IMR-90 (cell line): ENCODE results near the gene RAD51B. TPM values are rescaled to one million over a fixed set of nuclear protein-coding genes. Genes with fewer than 3 reads are reported as not detected.

Source experiments
- ATAC-seq: fragments of 200-7000 bp; cut with Tn5 transposase; 2 replicates; pipeline ENCODE4 v1.9.1; 2020; ENCODE audit warnings: low read depth, mild to moderate bottlenecking, moderate library complexity
- BruUV-seq: library from RNA; stranded (reverse); fragments of 400-500 nt; replicated peaks from 2 replicates; lab custom pipeline; 2021; lab: Mats Ljungman, UMichigan
- CTCF ChIA-PET: fragments of 300-600 bp; formaldehyde crosslinking; extraction: SDS; loops from one replicate; lab custom pipeline; 2021; ENCODE audit warnings: antibody characterized with exemption; lab: Yijun Ruan, JAX
- POLR2A ChIA-PET: fragments of 300-600 bp; sonication (Branson Sonifier 250); formaldehyde crosslinking; loops from one replicate; lab custom pipeline; 2022; ENCODE audit warnings: antibody characterized with exemption; ENCODE audit not compliant: unreplicated experiment; lab: Charles Lee
- DNase-seq: peaks from one replicate; pipeline ENCODE4 v3.0.0; 2013
- H2AFZ ChIP-seq: replicated peaks from 2 replicates; pipeline ENCODE3; 2013; ENCODE audit warnings: low read length, mild to moderate bottlenecking; ENCODE audit not compliant: poor library complexity
- H2AK5ac ChIP-seq: 2 replicates; pipeline ENCODE4 v1.6.1; 2013; ENCODE audit warnings: low read depth, low read length, inconsistent platforms
- H2AK9ac ChIP-seq: replicated peaks from 2 replicates; pipeline ENCODE3; 2013; ENCODE audit warnings: mild to moderate bottlenecking, low read depth, low read length, moderate library complexity; ENCODE audit not compliant: poor library complexity
- H2BK120ac ChIP-seq: 2 replicates; pipeline ENCODE4 v1.6.1; 2013; ENCODE audit warnings: low read depth, low read length, inconsistent platforms
- H2BK15ac ChIP-seq: 3 replicates; pipeline ENCODE4 v1.6.1; 2013; ENCODE audit warnings: low read depth, low read length, inconsistent platforms
- H2BK20ac ChIP-seq: 2 replicates; pipeline ENCODE4 v1.6.1; 2013; ENCODE audit warnings: low read depth, mild to moderate bottlenecking, inconsistent platforms, low read length, moderate library complexity
- H2BK5ac ChIP-seq: 2 replicates; pipeline ENCODE4 v1.6.1; 2013; ENCODE audit warnings: mild to moderate bottlenecking, low read depth, low read length, inconsistent platforms; ENCODE audit not compliant: poor library complexity, severe bottlenecking
- H3K14ac ChIP-seq: replicated peaks from 2 replicates; pipeline ENCODE4 v1.6.1; 2013; ENCODE audit warnings: low read depth, low read length, inconsistent platforms
- H3K18ac ChIP-seq: 2 replicates; pipeline ENCODE4 v1.6.1; 2013; ENCODE audit warnings: low read depth, low read length, control low read depth
- H3K23ac ChIP-seq: 2 replicates; pipeline ENCODE4 v1.6.1; 2013; ENCODE audit warnings: low read depth, low read length, inconsistent platforms
- H3K27ac ChIP-seq: 2 replicates; pipeline ENCODE4 v1.5.1; 2013; ENCODE audit warnings: mild to moderate bottlenecking, control low read depth, low read length; ENCODE audit not compliant: insufficient read depth
- H3K27me3 ChIP-seq: 2 replicates; pipeline ENCODE4 v1.6.1; 2013; ENCODE audit warnings: low read length; ENCODE audit not compliant: control insufficient read depth, insufficient read depth
- H3K36me3 ChIP-seq: 2 replicates; pipeline ENCODE4 v1.6.1; 2013; ENCODE audit warnings: low read length, mixed read lengths; ENCODE audit not compliant: control insufficient read depth, insufficient read depth
- H3K4ac ChIP-seq: 2 replicates; pipeline ENCODE4 v1.6.1; 2013; ENCODE audit warnings: low read depth, low read length, inconsistent platforms
- H3K4me1 ChIP-seq: 2 replicates; pipeline ENCODE4 v1.6.1; 2013; ENCODE audit warnings: low read length, mixed read lengths; ENCODE audit not compliant: control insufficient read depth, insufficient read depth
- H3K4me2 ChIP-seq: 2 replicates; pipeline ENCODE4 v1.6.1; 2013; ENCODE audit warnings: low read depth, mild to moderate bottlenecking, control low read depth, low read length, moderate library complexity
- H3K4me3 ChIP-seq: 2 replicates; pipeline ENCODE4 v1.5.1; 2013; ENCODE audit warnings: low read depth, mild to moderate bottlenecking, control low read depth, low read length, moderate library complexity; ENCODE audit not compliant: insufficient read depth
- H3K56ac ChIP-seq: 2 replicates; pipeline ENCODE4 v1.6.1; 2013; ENCODE audit warnings: low read length, inconsistent platforms; ENCODE audit not compliant: insufficient read depth; ENCODE audit errors: extremely low read depth
- H3K79me1 ChIP-seq, 2 experiments: 2 replicates each; pipeline ENCODE4 v1.6.1; 2013; ENCODE audit warnings: low read length in 2 of 2, inconsistent platforms in 1 of 2, low read depth in 1 of 2
- H3K9ac ChIP-seq: 2 replicates; pipeline ENCODE4 v1.6.1; 2013; ENCODE audit warnings: low read depth, low read length, control low read depth
- H3K9me1 ChIP-seq: 2 replicates; pipeline ENCODE4 v1.6.1; 2013; ENCODE audit warnings: low read length, inconsistent platforms; ENCODE audit not compliant: insufficient read depth
- H3K9me3 ChIP-seq: 2 replicates; pipeline ENCODE4 v1.6.1; 2013; ENCODE audit warnings: low read length; ENCODE audit not compliant: control insufficient read depth, insufficient read depth
- H4K20me1 ChIP-seq: 2 replicates; pipeline ENCODE4 v1.6.1; 2013; ENCODE audit warnings: low read length, inconsistent platforms; ENCODE audit not compliant: insufficient read depth
- H4K5ac ChIP-seq: 2 replicates; pipeline ENCODE4 v1.6.1; 2013; ENCODE audit warnings: mild to moderate bottlenecking, low read depth, low read length, control low read depth
- H4K8ac ChIP-seq, 2 experiments: 2 replicates each; pipeline ENCODE4 v1.6.1; 2013; ENCODE audit warnings: low read depth in 2 of 2, low read length in 2 of 2, control low read depth in 1 of 2, inconsistent platforms in 1 of 2
- H4K91ac ChIP-seq: 2 replicates; pipeline ENCODE4 v1.6.1; 2013; ENCODE audit warnings: low read depth, low read length, inconsistent platforms; ENCODE audit not compliant: insufficient read depth
- MAFK ChIP-seq: IDR thresholded peaks from 2 replicates; pipeline ENCODE4 v1.6.1; 2012; ENCODE audit warnings: low read depth, low read length, improper control_type of control experiment
- MAZ ChIP-seq: IDR thresholded peaks from 2 replicates; pipeline ENCODE4 v1.6.1; 2012; ENCODE audit warnings: low read depth, mild to moderate bottlenecking, low read length, improper control_type of control experiment, moderate library complexity, borderline replicate concordance
- MXI1 ChIP-seq: IDR thresholded peaks from 2 replicates; pipeline ENCODE4 v1.6.1; 2012; ENCODE audit warnings: low read depth, mild to moderate bottlenecking, low read length, moderate library complexity, borderline replicate concordance
- NFE2L2 ChIP-seq: fragments of 150-350 bp; IDR thresholded peaks from 2 replicates; pipeline ENCODE4 v1.6.1; 2016; ENCODE audit warnings: low read depth, mild to moderate bottlenecking, low read length
- RCOR1 ChIP-seq: IDR thresholded peaks from 2 replicates; pipeline ENCODE4 v1.6.1; 2012; ENCODE audit warnings: mild to moderate bottlenecking, low read length, improper control_type of control experiment; ENCODE audit not compliant: insufficient replicate concordance
- RFX5 ChIP-seq: IDR thresholded peaks from 2 replicates; pipeline ENCODE4 v1.8.0; 2012; ENCODE audit warnings: low read depth, mild to moderate bottlenecking, low read length, moderate library complexity
- WGBS, 2 experiments: methylation state at CpG; one replicate each; pipeline versions ENCODE4 v1.1.5 to v1.1.7; 2013; ENCODE audit warnings: missing lambda C conversion rate in 2 of 2; ENCODE audit not compliant: insufficient read length in 1 of 2; ENCODE audit errors: extremely low coverage in 2 of 2; 5-methylcytosine and 5-hydroxymethylcytosine counted together
- dilution Hi-C: fragments of 300-500 bp; cut with HindIII; formaldehyde crosslinking; loops from one replicate; pipeline ENCODE4 v1.14.3; 2018; ENCODE audit warnings: low sequenced_read_pairs; ENCODE audit not compliant: unreplicated experiment
- in situ Hi-C: fragments of 300-500 bp; cut with MboI; formaldehyde crosslinking; loops from 3 replicates; pipeline ENCODE4 v1.14.3; 2019; ENCODE audit warnings: low sequenced_read_pairs, inconsistent platforms, mixed read lengths
- intact Hi-C: fragments of 100-400 bp; cut with micrococcal nuclease; formaldehyde crosslinking; loops from 2 replicates; pipeline ENCODE4 v1.10.0; 2022
- polyA plus RNA-seq, 3 experiments: library from polyadenylated mRNA; depleted of rRNA; stranded (reverse); fragments of >200 nt; gene quantifications; 2 replicates each; pipeline ENCODE4 v1.2.3, GENCODE V29; 2012; ENCODE audit warnings: low replicate concordance in 1 of 3
- total RNA-seq: library from RNA; depleted of rRNA; stranded (reverse); fragments of >200 nt; gene quantifications from 2 replicates; pipeline ENCODE4 v1.2.3, GENCODE V29; 2012
- TF ChIP-seq, protein P1 (sequence below): conservative IDR thresholded peaks from 2 replicates; pipeline ENCODE4 v1.5.1; 2012; ENCODE audit warnings: mild to moderate bottlenecking, low read depth, low read length, improper control_type of control experiment

Gene RAD51B
- total and polyA plus RNA-seq, 2 of the 4 experiments (the other 2 are of a cell fraction), result 5.1 to 18.8 TPM

DNA sequence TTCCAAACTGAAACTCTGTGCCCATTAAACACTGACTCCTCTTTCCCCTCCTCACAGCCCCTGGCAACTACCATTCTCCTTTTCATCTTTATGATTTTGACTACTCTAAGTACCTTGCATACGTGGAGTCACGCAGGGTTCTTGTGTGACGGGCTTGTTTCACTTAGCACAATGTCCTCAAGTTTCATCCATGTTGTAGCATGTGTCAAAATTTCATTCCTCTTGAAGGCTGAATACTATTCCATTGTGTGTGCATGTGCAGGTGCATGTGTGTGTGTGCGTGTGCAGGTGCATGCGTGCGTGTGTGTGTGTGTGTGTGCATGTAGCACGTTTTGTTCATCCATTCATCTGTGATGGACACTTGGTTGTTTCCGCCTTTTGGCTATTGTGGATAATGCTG, 867.1 kb downstream of the RAD51B start:
- no peak overlapping the region for H3K4me3 ChIP-seq
- TF ChIP-seq MXI1 (no peak), RFX5 (no peak), MAZ (no peak), MAFK (no peak), NFE2L2 (no peak), RCOR1 (no peak)
- TF ChIP-seq, protein P1, sequence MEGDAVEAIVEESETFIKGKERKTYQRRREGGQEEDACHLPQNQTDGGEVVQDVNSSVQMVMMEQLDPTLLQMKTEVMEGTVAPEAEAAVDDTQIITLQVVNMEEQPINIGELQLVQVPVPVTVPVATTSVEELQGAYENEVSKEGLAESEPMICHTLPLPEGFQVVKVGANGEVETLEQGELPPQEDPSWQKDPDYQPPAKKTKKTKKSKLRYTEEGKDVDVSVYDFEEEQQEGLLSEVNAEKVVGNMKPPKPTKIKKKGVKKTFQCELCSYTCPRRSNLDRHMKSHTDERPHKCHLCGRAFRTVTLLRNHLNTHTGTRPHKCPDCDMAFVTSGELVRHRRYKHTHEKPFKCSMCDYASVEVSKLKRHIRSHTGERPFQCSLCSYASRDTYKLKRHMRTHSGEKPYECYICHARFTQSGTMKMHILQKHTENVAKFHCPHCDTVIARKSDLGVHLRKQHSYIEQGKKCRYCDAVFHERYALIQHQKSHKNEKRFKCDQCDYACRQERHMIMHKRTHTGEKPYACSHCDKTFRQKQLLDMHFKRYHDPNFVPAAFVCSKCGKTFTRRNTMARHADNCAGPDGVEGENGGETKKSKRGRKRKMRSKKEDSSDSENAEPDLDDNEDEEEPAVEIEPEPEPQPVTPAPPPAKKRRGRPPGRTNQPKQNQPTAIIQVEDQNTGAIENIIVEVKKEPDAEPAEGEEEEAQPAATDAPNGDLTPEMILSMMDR, result no peak
- no peaks in the 10 kb centered on the region for H3K36me3 ChIP-seq
- H3K4me1 ChIP-seq, result peaks cover 41% of the 10 kb centered on the region
- ChIA-PET POLR2A (no interaction called here), CTCF (no interaction called here)
- peak overlapping the region; percentile 97; the same call in 2 of the 3 replicates for H2BK15ac ChIP-seq
- no peak overlapping the region for H2AFZ ChIP-seq
- no peak overlapping the region for H3K4me2 ChIP-seq
- H4K91ac ChIP-seq, result peak overlapping the region; percentile 56
- peak overlapping the region; percentile 94 for H3K4ac ChIP-seq
- no peaks in the 10 kb centered on the region for H3K9me3 ChIP-seq
- H2AK5ac ChIP-seq, result peak overlapping the region; percentile 99
- peaks cover 32% of the 10 kb centered on the region for H3K9me1 ChIP-seq
- peaks cover 0 to 22% of the 10 kb centered on the region in 2 experiments; a peak in 1 of 4 replicates for H3K79me1 ChIP-seq
- peak overlapping the region; percentile 55 for H3K14ac ChIP-seq
- dilution Hi-C loops (no loop called here), in situ Hi-C loops (no loop called here), intact Hi-C loops (loop anchor here (5.0 to 10.0 kb wide), 3 partner anchors 142 to 439 kb away; no protein-coding TSS in a partner anchor)
- peak overlapping the region; percentile 97 for H2BK120ac ChIP-seq
- H4K5ac ChIP-seq, result no peak overlapping the region; the same call in 1 of the 2 replicates
- H3K56ac ChIP-seq, result no peak overlapping the region
- no peaks in the 10 kb centered on the region for H4K20me1 ChIP-seq
- no peak for ATAC-seq
- H2BK5ac ChIP-seq, result peak overlapping the region; percentile 47
- peak overlapping the region; percentile 70 for H2BK20ac ChIP-seq
- BruUV-seq, result no TSS peak
- H3K27ac ChIP-seq, result no peak overlapping the region
- H4K8ac ChIP-seq, result peak overlapping the region; percentile 17 to 64; a peak in 3 of 4 replicates
- peak overlapping the region; percentile 26; the same call in 1 of the 2 replicates for H3K18ac ChIP-seq
- peak overlapping the region; percentile 50 for H3K23ac ChIP-seq
- H2AK9ac ChIP-seq, result no peak overlapping the region
- no peaks in the 10 kb centered on the region for H3K27me3 ChIP-seq
- 100% methylated on average over 1 of the region's 8 CpGs; no CpG with 5 or more reads in 1 of the 2 experiments for WGBS, 2 experiments
- DNase-seq, result no peak
- no peak overlapping the region for H3K9ac ChIP-seq
